NCI-H2196 treated with DMSO at 0.1 percent for 48 hours (cell line): ENCODE data around the gene CDH15.
"Not testable (repeated sequence)": the region's sequence is repeated elsewhere in the genome, so short reads cannot be mapped to it uniquely, and the experiment has no call there.

Experiments used
- DNase-seq: peaks from one replicate; lab custom pipeline; 2025; ENCODE audit not compliant: unreplicated experiment; lab: John Stamatoyannopoulos, UW

The CDH15 gene

GRCh38 chr16:89172171-89172527 lies 601 bp downstream of the CDH15 start:
- DNase-seq, result no peak

GRCh38 chr16:89172528-89173173 lies 1.1 kb downstream of the CDH15 start:
- no peak for DNase-seq

- DNase-seq, result no peak
Measured at GRCh38 chr16:89173174-89173921, 1.8 kb downstream of the CDH15 start.

GRCh38 chr16:89174055-89174827 lies 2.7 kb downstream of the CDH15 start:
- no peak for DNase-seq

GRCh38 chr16:89174877-89175276 lies 3.3 kb downstream of the CDH15 start:
- no peak for DNase-seq

GRCh38 chr16:89175280-89176146 lies 4.0 kb downstream of the CDH15 start:
- no peak for DNase-seq

- DNase-seq, result no peak
Measured at GRCh38 chr16:89176147-89176690, 4.7 kb downstream of the CDH15 start.

GRCh38 chr16:89176717-89177116 lies 5.2 kb downstream of the CDH15 start:
- DNase-seq, result no peak

GRCh38 chr16:89177501-89177900 lies 6.0 kb downstream of the CDH15 start:
- no peak for DNase-seq

GRCh38 chr16:89178453-89179147 lies 7.1 kb downstream of the CDH15 start:
- DNase-seq, result no peak

- no peak for DNase-seq
Measured at GRCh38 chr16:89179148-89179484, 7.6 kb downstream of the CDH15 start.

- DNase-seq, result no peak
Measured at GRCh38 chr16:89179656-89180315, 8.2 kb downstream of the CDH15 start.

GRCh38 chr16:89183463-89183862 lies 11.9 kb downstream of the CDH15 start:
- no peak for DNase-seq

GRCh38 chr16:89183975-89184676 lies 12.6 kb downstream of the CDH15 start:
- no peak for DNase-seq

GRCh38 chr16:89184677-89184932 lies 13.1 kb downstream of the CDH15 start:
- no peak for DNase-seq

GRCh38 chr16:89184933-89185794 lies 13.6 kb downstream of the CDH15 start:
- DNase-seq, result no peak

- DNase-seq, result not testable (repeated sequence)
Measured at GRCh38 chr16:89185887-89186592, 14.5 kb downstream of the CDH15 start.

- DNase-seq, result not testable (repeated sequence)
Measured at GRCh38 chr16:89186593-89187031, 15.1 kb downstream of the CDH15 start.
